ENCODE results near the gene PLOD3.
"Not testable (repeated sequence)": the region's sequence is repeated elsewhere in the genome, so short reads cannot be mapped to it uniquely, and the experiment has no call there.

PLOD3 gene

GRCh38 chr7:101217388-101218235, at the start of gene PLOD3, which contains the start of gene ZNHIT1:
Gene PLOD3, minus strand, starts transcription at chr7:101217581. Its CDS starts 307 bp downstream, at chr7:101217274.
Gene ZNHIT1, plus strand, starts transcription at chr7:101218165. Its CDS starts 31 bp downstream, at chr7:101218196.
- DNase-seq = peak; percentile 97

- no peak for DNase-seq
Observed at GRCh38 chr7:101265622-101266516, 48.5 kb upstream of the PLOD3 start.

- not testable (repeated sequence) for DNase-seq
Observed at GRCh38 chr7:101264102-101264706, 46.8 kb upstream of the PLOD3 start.

- DNase-seq = no peak
Observed at GRCh38 chr7:101258243-101258731, 40.9 kb upstream of the PLOD3 start.

GRCh38 chr7:101255796-101256195, 38.4 kb upstream of the PLOD3 start:
- DNase-seq = no peak

GRCh38 chr7:101253199-101253598, 35.8 kb upstream of the PLOD3 start:
- DNase-seq = not testable (repeated sequence)

GRCh38 chr7:101251871-101252659, 34.7 kb upstream of the PLOD3 start:
- DNase-seq = peak; percentile 95

GRCh38 chr7:101250324-101250723, 32.9 kb upstream of the PLOD3 start:
- DNase-seq = no peak

- no peak for DNase-seq
Observed at GRCh38 chr7:101248276-101248675, 30.9 kb upstream of the PLOD3 start.

- peak; percentile 95 for DNase-seq
Observed at GRCh38 chr7:101245147-101245668, 27.8 kb upstream of the PLOD3 start.

GRCh38 chr7:101244375-101245146, 27.2 kb upstream of the PLOD3 start, which contains the start of gene FIS1:
Gene FIS1, minus strand, starts transcription at chr7:101245081. Its CDS starts 77 bp downstream, at chr7:101245004.
- DNase-seq = peak; percentile 86

GRCh38 chr7:101243646-101244374, 26.4 kb upstream of the PLOD3 start:
- DNase-seq = no peak

- peak; percentile 61 for DNase-seq
Observed at GRCh38 chr7:101241443-101242349, 24.3 kb upstream of the PLOD3 start.

- peak; percentile 60 for DNase-seq
Observed at GRCh38 chr7:101241015-101241363, 23.6 kb upstream of the PLOD3 start.

GRCh38 chr7:101240226-101241014, 23.0 kb upstream of the PLOD3 start:
- no peak for DNase-seq

- no peak for DNase-seq
Observed at GRCh38 chr7:101239951-101240220, 22.5 kb upstream of the PLOD3 start.

GRCh38 chr7:101239191-101239950, 22.0 kb upstream of the PLOD3 start:
- no peak for DNase-seq
